HepG2 (cell line): ENCODE results near the gene APEX1. TPM values are rescaled to one million over a fixed set of nuclear protein-coding genes. Genes with fewer than 3 reads are reported as not detected.

Source experiments
- CSRNP2 ChIP-seq: sonication (generic); formaldehyde crosslinking; conservative IDR thresholded peaks from 2 replicates; pipeline ENCODE4 v1.8.0; 2022; ENCODE audit warnings: low read depth, missing genetic modification reagents
- ELF1 ChIP-seq: sonication (generic); formaldehyde crosslinking; IDR thresholded peaks from 2 replicates; pipeline ENCODE4 v1.4.0; 2020; ENCODE audit warnings: missing genetic modification reagents
- ESRRA ChIP-seq: sonication (generic); formaldehyde crosslinking; IDR thresholded peaks from 2 replicates; pipeline ENCODE4 v1.5.1; 2020; ENCODE audit warnings: mild to moderate bottlenecking, low read depth, missing genetic modification reagents
- FOXC1 ChIP-seq: sonication (generic); formaldehyde crosslinking; IDR thresholded peaks from 2 replicates; pipeline ENCODE4 v1.8.0; 2022; ENCODE audit warnings: mild to moderate bottlenecking, missing genetic modification reagents, borderline replicate concordance
- GATAD2A ChIP-seq: IDR thresholded peaks from 2 replicates; pipeline ENCODE4 v1.6.1; 2016
- MAFG ChIP-seq: sonication (generic); formaldehyde crosslinking; IDR thresholded peaks from 2 replicates; pipeline ENCODE4 v1.5.1; 2020; ENCODE audit warnings: mild to moderate bottlenecking, missing genetic modification reagents
- MAFK ChIP-seq, 2 experiments: IDR thresholded peaks in 1 of 2; conservative IDR thresholded peaks in 1 of 2; 2 replicates each; pipeline ENCODE4 v1.6.1; 2011; ENCODE audit warnings: improper control_type of control experiment in 2 of 2, low read length in 2 of 2
- MBNL3 ChIP-seq: fragments of 250-450 bp; sonication (Bioruptor Pico); conservative IDR thresholded peaks from 2 replicates; pipeline ENCODE4 v1.8.0; 2022; ENCODE audit warnings: mild to moderate bottlenecking, inconsistent platforms
- NFE2L1 ChIP-seq: sonication (generic); formaldehyde crosslinking; IDR thresholded peaks from 2 replicates; pipeline ENCODE4 v1.4.0; 2020; ENCODE audit warnings: missing genetic modification reagents, mild to moderate bottlenecking, borderline replicate concordance
- RARG ChIP-seq: sonication (generic); formaldehyde crosslinking; IDR thresholded peaks from 2 replicates; pipeline ENCODE4 v1.4.0; 2020; ENCODE audit warnings: low read depth, mild to moderate bottlenecking, missing genetic modification reagents
- SOX13 ChIP-seq, 3 experiments: fragments of 450-650 bp in 1 of 3; sonication (generic) in 1 of 3; formaldehyde crosslinking in 1 of 3; IDR thresholded peaks in 2 of 3; conservative IDR thresholded peaks in 1 of 3; 2 replicates each; pipeline versions ENCODE4 v1.5.0 to v1.6.1; 2016 to 2020; ENCODE audit warnings: antibody characterized with exemption in 1 of 3, mild to moderate bottlenecking in 1 of 3, missing compliant biosample characterization in 1 of 3, missing genetic modification reagents in 1 of 3, moderate library complexity in 1 of 3
- ZNF10 ChIP-seq: sonication (generic); formaldehyde crosslinking; IDR thresholded peaks from 2 replicates; pipeline ENCODE4 v1.4.0; 2020; ENCODE audit warnings: mild to moderate bottlenecking, low read depth, missing genetic modification reagents, borderline replicate concordance
- ZNF138 ChIP-seq: sonication (generic); formaldehyde crosslinking; IDR thresholded peaks from 2 replicates; pipeline ENCODE4 v1.5.0; 2020; ENCODE audit warnings: mild to moderate bottlenecking, low read depth, missing genetic modification reagents
- ZNF280D ChIP-seq: sonication (generic); formaldehyde crosslinking; IDR thresholded peaks from 2 replicates; pipeline ENCODE4 v1.5.1; 2020; ENCODE audit warnings: mild to moderate bottlenecking, missing genetic modification reagents
- ZNF282 ChIP-seq: fragments of 450-650 bp; IDR thresholded peaks from 2 replicates; pipeline ENCODE4 v1.6.1; 2018; ENCODE audit not compliant: partially characterized antibody
- ZNF362 ChIP-seq: sonication (generic); formaldehyde crosslinking; IDR thresholded peaks from 2 replicates; pipeline ENCODE4 v1.4.0; 2020; ENCODE audit warnings: missing genetic modification reagents, mild to moderate bottlenecking, borderline replicate concordance
- ZNF598 ChIP-seq: sonication (generic); formaldehyde crosslinking; IDR thresholded peaks from 2 replicates; pipeline ENCODE4 v1.5.1; 2020; ENCODE audit warnings: mild to moderate bottlenecking, missing genetic modification reagents, borderline replicate concordance
- polyA plus RNA-seq, 8 experiments: library from polyadenylated mRNA; depleted of rRNA in 3 of 8; stranded (reverse) in 7 of 8; unstranded in 1 of 8; fragments of >200 nt; fragmentation: Illumina TruSeq in 4 of 8; extraction: Trizol in 4 of 8; gene quantifications; 2 replicates each; pipeline versions ENCODE4 v1.2.1 to v1.2.3, GENCODE V29; 2011 to 2016; ENCODE audit warnings: low read depth in 4 of 8, missing spikeins in 1 of 8, mixed read lengths in 1 of 8; ENCODE audit not compliant: insufficient read depth in 1 of 8
- total RNA-seq, 5 experiments: library from RNA; depleted of rRNA; stranded (reverse); fragments of >200 nt; fragmentation: Illumina TruSeq; extraction: Trizol; gene quantifications; 2 replicates each; pipeline ENCODE4 v1.2.3, GENCODE V29; 2016; ENCODE audit warnings: low read depth in 1 of 5

Gene APEX1
- total and polyA plus RNA-seq, 2 of the 13 experiments (the other 11 are each of a cell fraction or from before 2014, with no cell fraction given): 171 to 405 TPM

GRCh38 chr14:20418501-20418909, 36.5 kb upstream of the APEX1 start (continued):
- TF ChIP-seq ZNF280D (CRISPR knock-in tag): no peak
- TF ChIP-seq ELF1 (CRISPR knock-in tag): no peak
- no peak for TF ChIP-seq ZNF282
- no peak for TF ChIP-seq MAFK (conservative IDR thresholded peaks at IDR 0.05 in 1 of 2, IDR thresholded peaks at IDR 0.05 in 1 of 2; ENCODE audit: low read length in 2 of 2)
- no peak for TF ChIP-seq ZNF138 (CRISPR knock-in tag)
- TF ChIP-seq ZNF10: no peak
- TF ChIP-seq ESRRA (CRISPR knock-in tag): no peak
- TF ChIP-seq NFE2L1 (CRISPR knock-in tag): no peak
- TF ChIP-seq CSRNP2: no peak
- TF ChIP-seq MAFG (CRISPR knock-in tag): no peak
- TF ChIP-seq ZNF598: no peak
- TF ChIP-seq RARG (CRISPR knock-in tag): no peak
- peak; percentile 84 for TF ChIP-seq ZNF362 (CRISPR knock-in tag)
- peak; percentile 75; the same call in 1 of the 2 replicates for TF ChIP-seq GATAD2A (CRISPR knock-in tag)
- TF ChIP-seq SOX13 (IDR thresholded peaks at IDR 0.05): no peak
- no peak for TF ChIP-seq SOX13 (CRISPR knock-in tag; conservative IDR thresholded peaks at IDR 0.05 in 1 of 2, IDR thresholded peaks at IDR 0.05 in 1 of 2)
- no peak for TF ChIP-seq MBNL3
- no peak for TF ChIP-seq FOXC1
